ENCODE measurements around the gene FHIT.

GRCh38 chr3:60675424-60675823, 575.8 kb downstream of the FHIT start:
- TF ChIP-seq POLR2A (IDR thresholded peaks at IDR 0.05; ENCODE audit: low read depth, low read length): no peak
- no peak for TF ChIP-seq POLR2AphosphoS5 (IDR thresholded peaks at IDR 0.05; ENCODE audit: low read depth, low read length)
- TF ChIP-seq TAF1 (IDR thresholded peaks at IDR 0.05; ENCODE audit: borderline replicate concordance, low read depth, low read length): no peak

Measured in GM12892 (cell line).